K562 (cell line): ENCODE results near the gene SNAI1. TPM values are rescaled to one million over a fixed set of nuclear protein-coding genes. Genes with fewer than 3 reads are reported as not detected.
A peak's percentile ranks its signal among the peaks of the same experiment; 100 is the strongest.

ENCODE experiments used
- CBFA2T3 ChIP-seq: fragments of 450-650 bp; IDR thresholded peaks from 2 replicates; pipeline ENCODE4 v1.6.1; 2017
- ETS2 ChIP-seq: IDR thresholded peaks from 2 replicates; pipeline ENCODE4 v1.6.1; 2016; ENCODE audit warnings: borderline replicate concordance, missing genetic modification characterization, mild to moderate bottlenecking, moderate library complexity, missing compliant biosample characterization; ENCODE audit not compliant: poor library complexity, severe bottlenecking
- EZH2 ChIP-seq: IDR thresholded peaks from 2 replicates; pipeline ENCODE4 v1.6.1; 2012; ENCODE audit warnings: low read depth, mild to moderate bottlenecking, inconsistent platforms, low read length, borderline replicate concordance
- GATAD2B ChIP-seq: fragments of 450-650 bp; IDR thresholded peaks from 2 replicates; pipeline ENCODE4 v1.6.1; 2017; ENCODE audit warnings: mild to moderate bottlenecking, borderline replicate concordance
- NR4A1 ChIP-seq, 2 experiments: fragments of 250-450 bp in 1 of 2; fragments of 450-650 bp in 1 of 2; sonication (Bioruptor Pico) in 1 of 2; IDR thresholded peaks; 2 replicates each; pipeline versions ENCODE4 v1.4.0 to v1.6.1; 2016 to 2020; ENCODE audit warnings: mild to moderate bottlenecking in 2 of 2, missing compliant biosample characterization in 1 of 2, missing genetic modification characterization in 1 of 2, moderate library complexity in 1 of 2
- PHF8 ChIP-seq: fragments of 200-600 bp; sonication (generic); IDR thresholded peaks from 2 replicates; pipeline ENCODE4 v1.6.1; 2012; ENCODE audit warnings: mixed run types, mild to moderate bottlenecking, inconsistent platforms, low read length, moderate library complexity, borderline replicate concordance
- SMAD4 ChIP-seq: fragments of 250-450 bp; sonication (Bioruptor Pico); conservative IDR thresholded peaks from 2 replicates; pipeline ENCODE4 v1.8.0; 2021; ENCODE audit warnings: inconsistent platforms, mild to moderate bottlenecking, moderate library complexity
- TGIF2 ChIP-seq: sonication (generic); formaldehyde crosslinking; IDR thresholded peaks from 2 replicates; pipeline ENCODE4 v1.8.1; 2022; ENCODE audit warnings: mild to moderate bottlenecking, missing genetic modification reagents, moderate library complexity
- YY1 ChIP-seq, 3 experiments: IDR thresholded peaks; 2 replicates each; pipeline ENCODE4 v1.6.1; 2011; ENCODE audit warnings: low read length in 2 of 3, mild to moderate bottlenecking in 2 of 3, moderate library complexity in 2 of 3, borderline replicate concordance in 1 of 3, control low read depth in 1 of 3, low read depth in 1 of 3; ENCODE audit not compliant: insufficient read depth in 3 of 3, insufficient replicate concordance in 2 of 3, control insufficient read depth in 1 of 3, insufficient read length in 1 of 3; ENCODE audit errors: extremely low read depth in 1 of 3
- polyA plus RNA-seq, 8 experiments: library from polyadenylated mRNA; depleted of rRNA in 4 of 8; stranded (reverse) in 5 of 8; unstranded in 3 of 8; fragments of >200 nt; fragmentation: Nextera tagmentation in 2 of 8; fragmentation: Illumina TruSeq in 1 of 8; extraction: Ambion mirVana in 2 of 8; extraction: Trizol in 1 of 8; gene quantifications; 2 replicates each; pipeline versions ENCODE4 v1.2.1 to v1.2.3, GENCODE V29; 2011 to 2014; ENCODE audit warnings: inconsistent platforms in 1 of 8, missing spikeins in 1 of 8
- total RNA-seq, 7 experiments: library from RNA; depleted of rRNA in 6 of 7; stranded (reverse); fragments of >200 nt in 6 of 7; fragmentation: Illumina TruSeq in 2 of 7; extraction: Trizol in 2 of 7; gene quantifications; 2 replicates each; pipeline versions ENCODE4 v1.2.1 to v1.2.3, GENCODE V29; 2011 to 2021; ENCODE audit warnings: low replicate concordance in 1 of 7
- TF ChIP-seq, protein P1 (sequence below): fragments of 200-800 bp; sonication (Bioruptor generic); IDR thresholded peaks from 2 replicates; pipeline ENCODE4 v1.6.1; 2016; ENCODE audit warnings: missing genetic modification characterization, missing compliant biosample characterization
- TF ChIP-seq, protein P2 (sequence below), 2 experiments: fragments of 450-650 bp; conservative IDR thresholded peaks; 2 replicates each; pipeline ENCODE4 v1.6.1; 2017; ENCODE audit warnings: mild to moderate bottlenecking in 2 of 2, moderate library complexity in 2 of 2
- TF ChIP-seq, protein P3 (sequence below), 2 experiments: fragments of 450-650 bp in 1 of 2; sonication (generic) in 1 of 2; formaldehyde crosslinking; conservative IDR thresholded peaks; 2 replicates each; pipeline versions ENCODE4 v1.4.0 to v1.8.1; 2020 to 2022; ENCODE audit warnings: mild to moderate bottlenecking in 1 of 2, missing genetic modification reagents in 1 of 2
- TF ChIP-seq, protein P4 (sequence below), 2 experiments: fragments of 250-450 bp in 1 of 2; fragments of 450-650 bp in 1 of 2; sonication (Bioruptor Pico) in 1 of 2; IDR thresholded peaks; 2 replicates each; pipeline versions ENCODE4 v1.6.1 to v1.8.0; 2016 to 2021; ENCODE audit warnings: mild to moderate bottlenecking in 2 of 2, moderate library complexity in 2 of 2, missing compliant biosample characterization in 1 of 2, missing genetic modification characterization in 1 of 2
- TF ChIP-seq, protein P5 (sequence below): fragments of 450-650 bp; formaldehyde crosslinking; IDR thresholded peaks from 2 replicates; pipeline ENCODE4 v1.4.0; 2020; ENCODE audit warnings: mild to moderate bottlenecking

SNAI1 gene
- total and polyA plus RNA-seq, 9 of the 15 experiments (the other 6 are each of a cell fraction or from before 2014, with no cell fraction given) = 0.32 to 11.6 (median 2.0) TPM

DNA sequence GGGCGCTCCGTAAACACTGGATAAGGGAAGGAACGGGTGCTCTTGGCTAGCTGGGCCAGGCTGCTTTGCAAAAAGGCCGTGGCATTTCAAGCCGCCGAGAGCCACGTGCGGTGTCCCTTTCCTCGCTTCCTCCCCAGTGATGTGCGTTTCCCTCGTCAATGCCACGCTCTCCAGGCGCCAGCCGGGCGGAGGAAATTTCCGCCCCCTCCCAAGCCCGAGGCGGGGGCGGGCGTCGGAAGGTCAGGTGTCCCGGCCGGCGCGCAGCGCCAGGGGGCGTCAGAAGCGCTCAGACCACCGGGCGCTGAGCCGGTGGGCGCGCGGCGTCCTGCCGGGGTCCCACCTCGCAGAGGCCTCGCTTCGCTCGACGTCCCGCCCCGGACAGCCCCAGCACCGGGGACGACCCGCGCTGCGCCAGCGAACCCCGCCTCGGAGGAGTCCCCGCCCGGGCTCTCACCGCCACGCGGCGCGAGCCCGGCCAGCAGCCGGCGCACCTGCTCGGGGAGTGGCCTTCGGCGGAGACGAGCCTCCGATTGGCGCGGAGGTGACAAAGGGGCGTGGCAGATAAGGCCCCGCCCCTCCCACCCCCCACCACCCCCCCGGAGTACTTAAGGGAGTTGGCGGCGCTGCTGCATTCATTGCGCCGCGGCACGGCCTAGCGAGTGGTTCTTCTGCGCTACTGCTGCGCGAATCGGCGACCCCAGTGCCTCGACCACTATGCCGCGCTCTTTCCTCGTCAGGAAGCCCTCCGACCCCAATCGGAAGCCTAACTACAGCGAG, at the start of gene SNAI1 (continued):
- TF ChIP-seq, protein P1, sequence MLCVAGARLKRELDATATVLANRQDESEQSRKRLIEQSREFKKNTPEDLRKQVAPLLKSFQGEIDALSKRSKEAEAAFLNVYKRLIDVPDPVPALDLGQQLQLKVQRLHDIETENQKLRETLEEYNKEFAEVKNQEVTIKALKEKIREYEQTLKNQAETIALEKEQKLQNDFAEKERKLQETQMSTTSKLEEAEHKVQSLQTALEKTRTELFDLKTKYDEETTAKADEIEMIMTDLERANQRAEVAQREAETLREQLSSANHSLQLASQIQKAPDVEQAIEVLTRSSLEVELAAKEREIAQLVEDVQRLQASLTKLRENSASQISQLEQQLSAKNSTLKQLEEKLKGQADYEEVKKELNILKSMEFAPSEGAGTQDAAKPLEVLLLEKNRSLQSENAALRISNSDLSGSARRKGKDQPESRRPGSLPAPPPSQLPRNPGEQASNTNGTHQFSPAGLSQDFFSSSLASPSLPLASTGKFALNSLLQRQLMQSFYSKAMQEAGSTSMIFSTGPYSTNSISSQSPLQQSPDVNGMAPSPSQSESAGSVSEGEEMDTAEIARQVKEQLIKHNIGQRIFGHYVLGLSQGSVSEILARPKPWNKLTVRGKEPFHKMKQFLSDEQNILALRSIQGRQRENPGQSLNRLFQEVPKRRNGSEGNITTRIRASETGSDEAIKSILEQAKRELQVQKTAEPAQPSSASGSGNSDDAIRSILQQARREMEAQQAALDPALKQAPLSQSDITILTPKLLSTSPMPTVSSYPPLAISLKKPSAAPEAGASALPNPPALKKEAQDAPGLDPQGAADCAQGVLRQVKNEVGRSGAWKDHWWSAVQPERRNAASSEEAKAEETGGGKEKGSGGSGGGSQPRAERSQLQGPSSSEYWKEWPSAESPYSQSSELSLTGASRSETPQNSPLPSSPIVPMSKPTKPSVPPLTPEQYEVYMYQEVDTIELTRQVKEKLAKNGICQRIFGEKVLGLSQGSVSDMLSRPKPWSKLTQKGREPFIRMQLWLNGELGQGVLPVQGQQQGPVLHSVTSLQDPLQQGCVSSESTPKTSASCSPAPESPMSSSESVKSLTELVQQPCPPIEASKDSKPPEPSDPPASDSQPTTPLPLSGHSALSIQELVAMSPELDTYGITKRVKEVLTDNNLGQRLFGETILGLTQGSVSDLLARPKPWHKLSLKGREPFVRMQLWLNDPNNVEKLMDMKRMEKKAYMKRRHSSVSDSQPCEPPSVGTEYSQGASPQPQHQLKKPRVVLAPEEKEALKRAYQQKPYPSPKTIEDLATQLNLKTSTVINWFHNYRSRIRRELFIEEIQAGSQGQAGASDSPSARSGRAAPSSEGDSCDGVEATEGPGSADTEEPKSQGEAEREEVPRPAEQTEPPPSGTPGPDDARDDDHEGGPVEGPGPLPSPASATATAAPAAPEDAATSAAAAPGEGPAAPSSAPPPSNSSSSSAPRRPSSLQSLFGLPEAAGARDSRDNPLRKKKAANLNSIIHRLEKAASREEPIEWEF (CRISPR knock-in tag) = 0 out of 2 replicates have a peak, but pooled peaks have one; percentile 24
- TF ChIP-seq, protein P2, sequence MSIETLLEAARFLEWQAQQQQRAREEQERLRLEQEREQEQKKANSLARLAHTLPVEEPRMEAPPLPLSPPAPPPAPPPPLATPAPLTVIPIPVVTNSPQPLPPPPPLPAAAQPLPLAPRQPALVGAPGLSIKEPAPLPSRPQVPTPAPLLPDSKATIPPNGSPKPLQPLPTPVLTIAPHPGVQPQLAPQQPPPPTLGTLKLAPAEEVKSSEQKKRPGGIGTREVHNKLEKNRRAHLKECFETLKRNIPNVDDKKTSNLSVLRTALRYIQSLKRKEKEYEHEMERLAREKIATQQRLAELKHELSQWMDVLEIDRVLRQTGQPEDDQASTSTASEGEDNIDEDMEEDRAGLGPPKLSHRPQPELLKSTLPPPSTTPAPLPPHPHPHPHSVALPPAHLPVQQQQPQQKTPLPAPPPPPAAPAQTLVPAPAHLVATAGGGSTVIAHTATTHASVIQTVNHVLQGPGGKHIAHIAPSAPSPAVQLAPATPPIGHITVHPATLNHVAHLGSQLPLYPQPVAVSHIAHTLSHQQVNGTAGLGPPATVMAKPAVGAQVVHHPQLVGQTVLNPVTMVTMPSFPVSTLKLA (conservative IDR thresholded peaks at IDR 0.05) = peak; percentile 91 to 92
- TF ChIP-seq, protein P3, sequence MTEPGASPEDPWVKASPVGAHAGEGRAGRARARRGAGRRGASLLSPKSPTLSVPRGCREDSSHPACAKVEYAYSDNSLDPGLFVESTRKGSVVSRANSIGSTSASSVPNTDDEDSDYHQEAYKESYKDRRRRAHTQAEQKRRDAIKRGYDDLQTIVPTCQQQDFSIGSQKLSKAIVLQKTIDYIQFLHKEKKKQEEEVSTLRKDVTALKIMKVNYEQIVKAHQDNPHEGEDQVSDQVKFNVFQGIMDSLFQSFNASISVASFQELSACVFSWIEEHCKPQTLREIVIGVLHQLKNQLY (CRISPR knock-in tag; conservative IDR thresholded peaks at IDR 0.05) = no peak
- TF ChIP-seq, protein P4, sequence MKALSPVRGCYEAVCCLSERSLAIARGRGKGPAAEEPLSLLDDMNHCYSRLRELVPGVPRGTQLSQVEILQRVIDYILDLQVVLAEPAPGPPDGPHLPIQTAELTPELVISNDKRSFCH (CRISPR knock-in tag; IDR thresholded peaks at IDR 0.05) = no peak
- TF ChIP-seq, protein P4 (tag; IDR thresholded peaks at IDR 0.05) = peak; percentile 91
- TF ChIP-seq, protein P5, sequence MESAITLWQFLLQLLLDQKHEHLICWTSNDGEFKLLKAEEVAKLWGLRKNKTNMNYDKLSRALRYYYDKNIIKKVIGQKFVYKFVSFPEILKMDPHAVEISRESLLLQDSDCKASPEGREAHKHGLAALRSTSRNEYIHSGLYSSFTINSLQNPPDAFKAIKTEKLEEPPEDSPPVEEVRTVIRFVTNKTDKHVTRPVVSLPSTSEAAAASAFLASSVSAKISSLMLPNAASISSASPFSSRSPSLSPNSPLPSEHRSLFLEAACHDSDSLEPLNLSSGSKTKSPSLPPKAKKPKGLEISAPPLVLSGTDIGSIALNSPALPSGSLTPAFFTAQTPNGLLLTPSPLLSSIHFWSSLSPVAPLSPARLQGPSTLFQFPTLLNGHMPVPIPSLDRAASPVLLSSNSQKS (CRISPR knock-in tag) = no peak
- no peak for TF ChIP-seq ETS2 (tag)
- peak; percentile 53; the same call in 1 of the 2 replicates for TF ChIP-seq TGIF2 (CRISPR knock-in tag)
- no peak for TF ChIP-seq EZH2
- TF ChIP-seq PHF8 = peak; percentile 97; the same call in 1 of the 2 replicates
- peak; percentile 97 for TF ChIP-seq SMAD4 (CRISPR knock-in tag)
- TF ChIP-seq NR4A1 (CRISPR knock-in tag; IDR thresholded peaks at IDR 0.05) = no peak
- TF ChIP-seq NR4A1 (tag; IDR thresholded peaks at IDR 0.05) = peak; percentile 81
- TF ChIP-seq GATAD2B = peak; percentile 80
- peak; percentile 22; the same call in 1 of the 2 replicates for TF ChIP-seq CBFA2T3
- TF ChIP-seq YY1 (IDR thresholded peaks at IDR 0.05; ENCODE audit: borderline replicate concordance in 1 of 3, control insufficient read depth in 1 of 3, extremely low read depth in 1 of 3, insufficient read depth in 3 of 3, insufficient read length in 1 of 3, insufficient replicate concordance in 2 of 3, low read depth in 1 of 3, low read length in 2 of 3) = peak in 1 of 3 experiments; percentile 39
